DND-41 (cell line): ENCODE data around the gene HBE1.
"Not testable (repeated sequence)": the region's sequence is repeated elsewhere in the genome, so short reads cannot be mapped to it uniquely, and the experiment has no call there.

ENCODE experiments used
- ATAC-seq: fragments of 200-7000 bp; cut with Tn5 transposase; 3 replicates; pipeline ENCODE4 v1.9.1; 2021; ENCODE audit warnings: low read depth; ENCODE audit not compliant: insufficient read depth
- DNase-seq: peaks from one replicate; pipeline ENCODE4 v3.0.0-alpha.2; 2020
- H2AFZ ChIP-seq: 2 replicates; pipeline ENCODE4 v1.6.0; 2012; ENCODE audit warnings: low read depth, low read length
- H3K27ac ChIP-seq: 2 replicates; pipeline ENCODE4 v1.5.1; 2012; ENCODE audit warnings: low read length, inconsistent platforms
- H3K27me3 ChIP-seq: fragments of 200-600 bp; sonication (generic); 2 replicates; pipeline ENCODE4 v1.6.0; 2012; ENCODE audit warnings: low read length, mild to moderate bottlenecking, inconsistent platforms; ENCODE audit not compliant: insufficient read depth, poor library complexity
- H3K36me3 ChIP-seq: 2 replicates; pipeline ENCODE4 v1.5.1; 2012; ENCODE audit warnings: low read length, inconsistent platforms; ENCODE audit not compliant: insufficient read depth
- H3K4me1 ChIP-seq: 2 replicates; pipeline ENCODE4 v1.5.1; 2012; ENCODE audit warnings: mild to moderate bottlenecking, low read length; ENCODE audit not compliant: insufficient read depth
- H3K4me2 ChIP-seq: 2 replicates; pipeline ENCODE4 v1.6.0; 2012; ENCODE audit warnings: mild to moderate bottlenecking, moderate library complexity, low read length, inconsistent platforms; ENCODE audit not compliant: insufficient read depth
- H3K4me3 ChIP-seq, 2 experiments: fragments of 200-600 bp in 1 of 2; shearing (Covaris generic) in 1 of 2; 2 replicates each; pipeline ENCODE4 v1.5.1; 2012 to 2016; ENCODE audit warnings: inconsistent platforms in 2 of 2, low read length in 2 of 2, mild to moderate bottlenecking in 2 of 2, low read depth in 1 of 2, moderate library complexity in 1 of 2
- H3K79me2 ChIP-seq: 2 replicates; pipeline ENCODE4 v1.6.0; 2012; ENCODE audit warnings: low read length, inconsistent platforms; ENCODE audit not compliant: insufficient read depth
- H3K9ac ChIP-seq: 2 replicates; pipeline ENCODE4 v1.6.0; 2012; ENCODE audit warnings: low read depth, mild to moderate bottlenecking, inconsistent platforms, low read length, moderate library complexity
- H3K9me3 ChIP-seq: 2 replicates; pipeline ENCODE4 v1.5.1; 2012; ENCODE audit warnings: low read length, moderate library complexity, mild to moderate bottlenecking, inconsistent platforms; ENCODE audit not compliant: insufficient read depth, severe bottlenecking
- H4K20me1 ChIP-seq: 2 replicates; pipeline ENCODE4 v1.6.0; 2012; ENCODE audit warnings: low read length; ENCODE audit not compliant: insufficient read depth
- EZH2 ChIP-seq: IDR thresholded peaks from 3 replicates; pipeline ENCODE4 v1.6.1; 2012; ENCODE audit warnings: borderline replicate concordance, low read depth, mild to moderate bottlenecking, moderate library complexity, low read length, inconsistent platforms; ENCODE audit not compliant: severe bottlenecking
- TF ChIP-seq, protein P1 (sequence below): IDR thresholded peaks from 2 replicates; pipeline ENCODE4 v1.5.1; 2012; ENCODE audit warnings: borderline replicate concordance, low read length, moderate library complexity, mild to moderate bottlenecking; ENCODE audit not compliant: poor library complexity, severe bottlenecking; ENCODE audit errors: extremely low read depth

HBE1 gene

DNA sequence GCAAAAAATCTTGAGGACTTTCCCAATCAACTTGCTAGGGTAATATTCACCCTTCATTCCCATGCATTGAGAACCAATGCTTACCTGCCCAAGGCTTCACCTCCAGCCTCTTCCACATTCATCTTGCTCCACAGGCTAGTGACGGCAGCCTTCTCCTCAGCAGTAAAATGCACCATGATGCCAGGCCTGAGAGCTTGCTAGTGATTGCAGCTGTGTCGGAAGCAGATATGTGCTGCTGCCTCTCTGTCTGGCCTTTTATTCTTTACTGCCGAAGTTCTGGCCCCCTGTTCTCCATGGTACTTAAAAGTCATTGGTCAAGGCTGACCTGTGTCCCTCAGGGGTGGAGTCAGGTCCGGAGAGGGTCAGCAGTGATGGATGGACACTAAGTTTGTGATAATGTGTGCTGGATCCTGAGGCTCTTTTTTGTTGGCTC, at the start of gene HBE1:
Gene HBE1, minus strand, starts transcription at position 231 of the 433 bp plus-strand sequence. Its CDS starts 55 bp downstream, at position 176.
- Histone ChIP-seq H3K79me2 (no peaks in the 10 kb centered on the region), H4K20me1 (no peaks in the 10 kb centered on the region), H3K27ac (no peak within 1 kb of the TSS), H3K36me3 (no peaks in the 10 kb centered on the region), H3K27me3 (peaks cover 11% of the 10 kb centered on the region), H3K4me3 (no peak within 1 kb of the TSS), H3K9me3 (no peaks in the 10 kb centered on the region), H3K9ac (no peak within 1 kb of the TSS), H2AFZ (no peak within 1 kb of the TSS), H3K4me1 (no peaks in the 10 kb centered on the region), H3K4me2 (no peak within 1 kb of the TSS)
- DNase-seq: no peak
- TF ChIP-seq EZH2: no peak
- TF ChIP-seq, protein P1, sequence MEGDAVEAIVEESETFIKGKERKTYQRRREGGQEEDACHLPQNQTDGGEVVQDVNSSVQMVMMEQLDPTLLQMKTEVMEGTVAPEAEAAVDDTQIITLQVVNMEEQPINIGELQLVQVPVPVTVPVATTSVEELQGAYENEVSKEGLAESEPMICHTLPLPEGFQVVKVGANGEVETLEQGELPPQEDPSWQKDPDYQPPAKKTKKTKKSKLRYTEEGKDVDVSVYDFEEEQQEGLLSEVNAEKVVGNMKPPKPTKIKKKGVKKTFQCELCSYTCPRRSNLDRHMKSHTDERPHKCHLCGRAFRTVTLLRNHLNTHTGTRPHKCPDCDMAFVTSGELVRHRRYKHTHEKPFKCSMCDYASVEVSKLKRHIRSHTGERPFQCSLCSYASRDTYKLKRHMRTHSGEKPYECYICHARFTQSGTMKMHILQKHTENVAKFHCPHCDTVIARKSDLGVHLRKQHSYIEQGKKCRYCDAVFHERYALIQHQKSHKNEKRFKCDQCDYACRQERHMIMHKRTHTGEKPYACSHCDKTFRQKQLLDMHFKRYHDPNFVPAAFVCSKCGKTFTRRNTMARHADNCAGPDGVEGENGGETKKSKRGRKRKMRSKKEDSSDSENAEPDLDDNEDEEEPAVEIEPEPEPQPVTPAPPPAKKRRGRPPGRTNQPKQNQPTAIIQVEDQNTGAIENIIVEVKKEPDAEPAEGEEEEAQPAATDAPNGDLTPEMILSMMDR: no peak
- ATAC-seq: no peak

DNA sequence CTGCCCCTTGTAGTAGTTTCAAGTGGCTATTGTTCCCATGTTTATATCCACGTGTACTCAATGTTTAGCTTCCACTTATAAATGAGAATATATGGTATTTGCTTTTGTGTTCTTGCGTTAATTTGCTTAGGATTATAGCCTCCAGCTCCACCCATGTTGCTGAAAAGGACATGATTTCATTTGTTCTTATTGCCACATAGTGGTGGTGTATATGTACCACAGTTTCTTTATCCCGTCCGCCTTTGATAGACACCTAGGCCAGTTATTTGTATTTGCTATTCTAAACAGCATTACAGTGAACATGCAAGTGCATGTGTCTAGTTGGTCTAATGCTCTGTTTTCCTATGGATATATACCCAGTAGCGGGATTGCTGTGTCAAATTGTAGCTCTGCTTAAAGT, 47.5 kb upstream of the HBE1 start:
- Histone ChIP-seq H4K20me1 (no peaks in the 10 kb centered on the region), H3K4me1 (no peaks in the 10 kb centered on the region), H3K36me3 (no peaks in the 10 kb centered on the region), H3K4me3 (no peak overlapping the region), H2AFZ (no peak overlapping the region), H3K27ac (no peak overlapping the region), H3K4me2 (no peak overlapping the region), H3K9ac (no peak overlapping the region), H3K79me2 (no peaks in the 10 kb centered on the region), H3K27me3 (peaks cover 3% of the 10 kb centered on the region), H3K9me3 (no peaks in the 10 kb centered on the region)
- no peak for TF ChIP-seq EZH2
- TF ChIP-seq, protein P1: no peak
- DNase-seq (no peak), ATAC-seq (no peak)

DNA sequence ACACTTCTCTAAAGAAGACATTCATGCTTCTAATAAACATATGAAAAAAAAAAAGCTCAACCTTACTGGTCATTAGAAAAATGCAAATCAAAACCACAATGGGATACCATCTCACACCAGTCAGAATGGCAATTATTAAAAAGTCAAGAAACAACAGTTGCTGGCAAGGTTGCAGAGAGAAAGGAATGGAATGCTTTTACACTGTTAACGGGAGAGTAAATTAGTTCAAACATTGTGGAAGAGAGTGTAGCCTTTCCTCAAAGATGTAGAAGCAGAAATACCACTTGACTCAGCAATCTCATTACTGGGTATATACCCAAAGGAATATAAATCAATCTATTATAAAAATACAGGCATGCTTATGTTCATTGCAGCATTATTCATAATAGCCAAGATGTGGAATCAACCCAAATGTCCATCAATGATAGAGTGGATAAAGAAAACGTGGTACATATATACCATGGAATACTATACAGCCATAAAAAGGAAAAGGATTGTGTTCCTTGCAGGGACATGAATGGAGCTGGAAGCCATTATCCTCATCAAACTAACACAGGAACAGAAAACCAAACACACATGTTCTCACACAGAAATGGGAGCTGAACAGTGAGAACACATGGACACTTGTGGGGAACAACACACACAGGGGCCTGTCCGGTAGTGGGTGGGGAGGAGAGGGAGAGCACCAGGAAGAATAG, 43.7 kb upstream of the HBE1 start:
- ATAC-seq, H3K36me3 ChIP-seq, H2AFZ ChIP-seq, H3K4me3 ChIP-seq, H3K27ac ChIP-seq, H4K20me1 ChIP-seq, H3K9ac ChIP-seq, H3K4me2 ChIP-seq, H3K9me3 ChIP-seq, H3K4me1 ChIP-seq, H3K79me2 ChIP-seq, DNase-seq: not testable (repeated sequence)
- peaks cover 11% of the 10 kb centered on the region for H3K27me3 ChIP-seq

DNA sequence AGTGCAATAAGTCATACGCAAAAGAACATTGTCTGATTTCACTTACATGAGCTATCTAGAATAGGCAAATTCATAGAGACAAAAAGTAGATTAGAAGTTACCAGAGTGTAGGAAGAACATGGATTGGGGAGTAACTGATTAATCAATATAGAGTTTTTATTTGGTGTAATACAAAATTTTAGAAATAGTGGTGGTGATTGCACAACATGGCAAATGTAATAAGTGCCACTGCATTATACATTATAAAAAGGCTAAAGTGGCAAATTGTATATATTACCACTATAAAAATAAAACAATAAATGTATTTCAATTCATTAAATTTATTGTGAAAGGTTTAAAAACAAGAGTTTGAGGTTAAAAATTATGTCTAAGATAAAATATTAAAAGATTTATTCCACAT, 40.7 kb upstream of the HBE1 start:
- TF ChIP-seq EZH2: no peak
- TF ChIP-seq, protein P1: no peak
- H3K9ac ChIP-seq: no peak overlapping the region

More for the DNA sequence above, 40.7 kb upstream of the HBE1 start:
- H2AFZ ChIP-seq: no peak overlapping the region
- H3K4me2 ChIP-seq: no peak overlapping the region
- H3K79me2 ChIP-seq: no peaks in the 10 kb centered on the region
- H3K4me3 ChIP-seq: no peak overlapping the region
- no peaks in the 10 kb centered on the region for H3K4me1 ChIP-seq
- DNase-seq (no peak), ATAC-seq (no peak)
- H3K9me3 ChIP-seq: no peaks in the 10 kb centered on the region
- no peaks in the 10 kb centered on the region for H3K36me3 ChIP-seq
- H4K20me1 ChIP-seq: no peaks in the 10 kb centered on the region
- peaks cover 11% of the 10 kb centered on the region for H3K27me3 ChIP-seq
- no peak overlapping the region for H3K27ac ChIP-seq
